HCT116 (cell line): ENCODE measurements around the gene TMEM86B. TPM values are rescaled to one million over a fixed set of nuclear protein-coding genes. Genes with fewer than 3 reads are reported as not detected.

Source experiments
- ATAC-seq: fragments of 200-7000 bp; cut with Tn5 transposase; 2 replicates; pipeline ENCODE4 v1.9.1; 2020; ENCODE audit warnings: mild to moderate bottlenecking, moderate library complexity
- BruUV-seq: library from RNA; stranded (reverse); fragments of 400-500 nt; replicated peaks from 2 replicates; lab custom pipeline; 2021; lab: Mats Ljungman, UMichigan
- CTCF ChIA-PET: fragments of 300-600 bp; sonication (Branson Sonifier 250); formaldehyde crosslinking; loops from one replicate; lab custom pipeline; 2021; ENCODE audit warnings: antibody characterized with exemption; lab: Charles Lee
- POLR2A ChIA-PET: fragments of 300-600, 350-600 bp; sonication (Branson Sonifier 250); formaldehyde crosslinking; loops from one replicate; lab custom pipeline; 2021; ENCODE audit warnings: antibody characterized with exemption; lab: Charles Lee
- RAD21 ChIA-PET, 2 experiments: fragments of 300-600 bp; sonication (Branson Sonifier 250); formaldehyde crosslinking; loops; one replicate each; lab custom pipeline; 2023; ENCODE audit warnings: low total read pairs in 2 of 2; ENCODE audit not compliant: uncharacterized antibody in 2 of 2, unreplicated experiment in 2 of 2, low non-redundant PET in 1 of 2; lab: Charles Lee
- DNase-seq: peaks from one replicate; pipeline ENCODE4 v3.0.0-alpha.2; 2010; ENCODE audit warnings: low read depth, low spot score
- H2AFZ ChIP-seq: fragments of 200-600 bp; shearing (Covaris generic), sonication (generic); 2 replicates; pipeline ENCODE4 v1.6.1; 2017; ENCODE audit warnings: low read depth, mixed run types, mixed read lengths, antibody characterized with exemption, low read length; ENCODE audit not compliant: poor library complexity, severe bottlenecking
- H3K27ac ChIP-seq: 2 replicates; pipeline ENCODE4 v1.5.1; 2012; ENCODE audit warnings: low read depth, low read length
- H3K27me3 ChIP-seq: fragments of 200-600 bp; sonication (generic); 2 replicates; pipeline ENCODE4 v1.6.1; 2016; ENCODE audit warnings: mixed run types, low read length, mixed read lengths; ENCODE audit not compliant: insufficient read depth
- H3K36me3 ChIP-seq, 2 experiments: fragments of 200-500 bp in 1 of 2; fragments of 200-600 bp in 1 of 2; sonication (Bioruptor generic) in 1 of 2; sonication (generic) in 1 of 2; 2 replicates each; pipeline versions ENCODE4 v1.5.1 to v1.6.1; 2014 to 2016; ENCODE audit warnings: low read length in 2 of 2, inconsistent platforms in 1 of 2, mixed read lengths in 1 of 2, mixed run types in 1 of 2; ENCODE audit not compliant: insufficient read depth in 2 of 2, control insufficient read depth in 1 of 2
- H3K4me1 ChIP-seq, 2 experiments: fragments of 200-600 bp in 1 of 2; sonication (generic) in 1 of 2; 2 replicates each; pipeline versions ENCODE4 v1.5.1 to v1.6.1; 2012 to 2017; ENCODE audit warnings: low read length in 2 of 2, inconsistent platforms in 1 of 2, mild to moderate bottlenecking in 1 of 2, mixed read lengths in 1 of 2, mixed run types in 1 of 2, moderate library complexity in 1 of 2; ENCODE audit not compliant: insufficient read depth in 2 of 2, control insufficient read depth in 1 of 2
- H3K4me2 ChIP-seq: fragments of 200-600 bp; sonication (generic); 2 replicates; pipeline ENCODE4 v1.6.1; 2017; ENCODE audit warnings: mixed run types, low read length, mixed read lengths
- H3K4me3 ChIP-seq, 2 experiments: fragments of 200-600 bp in 1 of 2; sonication (generic) in 1 of 2; replicated peaks in 1 of 2; 2 replicates each; pipeline ENCODE4 v1.5.1; 2011 to 2016; ENCODE audit warnings: low read length in 2 of 2, control low read depth in 1 of 2, low read depth in 1 of 2, mild to moderate bottlenecking in 1 of 2, mixed read lengths in 1 of 2, mixed run types in 1 of 2
- H3K79me2 ChIP-seq: fragments of 200-600 bp; sonication (generic); 2 replicates; pipeline ENCODE4 v1.6.1; 2017; ENCODE audit warnings: mild to moderate bottlenecking, mixed run types, low read length, moderate library complexity, mixed read lengths; ENCODE audit not compliant: insufficient read depth
- H3K9ac ChIP-seq: fragments of 200-600 bp; sonication (generic); 2 replicates; pipeline ENCODE4 v1.6.1; 2016; ENCODE audit warnings: low read length, mixed read lengths
- H3K9me2 ChIP-seq: fragments of 200-600 bp; sonication (generic), shearing (Covaris generic); 2 replicates; pipeline ENCODE4 v1.6.1; 2017; ENCODE audit warnings: mixed run types, mild to moderate bottlenecking, moderate library complexity; ENCODE audit not compliant: insufficient read depth
- H3K9me3 ChIP-seq, 2 experiments: fragments of 200-500 bp in 1 of 2; fragments of 200-600 bp in 1 of 2; sonication (Bioruptor generic) in 1 of 2; sonication (generic) in 1 of 2; 2 replicates each; pipeline ENCODE4 v1.6.1; 2014 to 2017; ENCODE audit warnings: low read length in 2 of 2, mixed read lengths in 2 of 2, inconsistent platforms in 1 of 2, low read depth in 1 of 2, mild to moderate bottlenecking in 1 of 2, mixed run types in 1 of 2, moderate library complexity in 1 of 2; ENCODE audit not compliant: control insufficient read depth in 1 of 2, insufficient read depth in 1 of 2
- H4K20me1 ChIP-seq: fragments of 200-600 bp; sonication (generic), shearing (Covaris generic); 2 replicates; pipeline ENCODE4 v1.6.1; 2017; ENCODE audit warnings: mixed run types, mild to moderate bottlenecking, moderate library complexity; ENCODE audit not compliant: insufficient read depth
- CEBPB ChIP-seq: IDR thresholded peaks from 2 replicates; pipeline ENCODE4 v1.6.1; 2012; ENCODE audit warnings: low read depth
- SIN3A ChIP-seq: IDR thresholded peaks from 2 replicates; pipeline ENCODE4 v1.6.1; 2012; ENCODE audit warnings: low read depth
- SRF ChIP-seq: IDR thresholded peaks from 2 replicates; pipeline ENCODE4 v1.6.1; 2012; ENCODE audit warnings: low read depth
- YY1 ChIP-seq: IDR thresholded peaks from 2 replicates; pipeline ENCODE4 v1.6.1; 2011; ENCODE audit warnings: low read length, low read depth, moderate library complexity, mild to moderate bottlenecking; ENCODE audit not compliant: insufficient replicate concordance; ENCODE audit errors: extremely low read depth
- ZNF274 ChIP-seq: fragments of 200-500 bp; sonication (Bioruptor generic); IDR thresholded peaks from 2 replicates; pipeline ENCODE4 v1.6.1; 2014; ENCODE audit warnings: mild to moderate bottlenecking, low read depth, low read length, inconsistent platforms
- intact Hi-C: fragments of 100-400 bp; cut with micrococcal nuclease; formaldehyde crosslinking; loops from 2 replicates; pipeline ENCODE4 v1.10.0; 2022
- total RNA-seq: library from RNA; stranded (reverse); gene quantifications from one replicate; pipeline ENCODE4 v1.2.1, GENCODE V29; 2021; ENCODE audit not compliant: unreplicated experiment
- TF ChIP-seq, protein P1 (sequence below): IDR thresholded peaks from 2 replicates; pipeline ENCODE4 v1.6.1; 2012
- TF ChIP-seq, protein P2 (sequence below): IDR thresholded peaks from 2 replicates; pipeline ENCODE4 v1.6.1; 2012; ENCODE audit warnings: low read depth
- TF ChIP-seq, protein P3 (sequence below): IDR thresholded peaks from 2 replicates; pipeline ENCODE4 v1.6.1; 2012

Gene TMEM86B
- total RNA-seq, 1 experiment from 2014 or later, result 10.6 TPM

DNA sequence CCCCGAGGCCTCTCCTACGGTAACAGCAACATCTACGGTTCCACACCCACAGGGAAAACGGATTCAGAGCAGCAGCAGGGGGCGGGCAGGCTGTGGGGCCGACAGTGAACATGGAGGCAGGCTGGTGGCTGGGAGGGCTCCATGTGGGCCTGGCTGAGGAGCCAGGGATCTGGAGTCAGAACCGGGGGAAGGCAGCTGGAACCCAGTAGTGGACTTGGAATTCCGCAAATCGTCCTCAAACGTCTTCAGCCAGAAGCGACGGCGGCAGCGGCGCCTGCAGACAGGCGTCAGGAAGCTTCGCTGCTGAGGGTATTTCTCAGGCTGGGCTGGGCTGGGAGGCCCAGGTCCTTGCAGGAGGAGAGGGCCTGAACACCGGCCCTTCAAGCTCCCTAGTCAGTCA, 1.8 kb downstream of the TMEM86B start:
- Histone ChIP-seq H3K4me3 (no peak overlapping the region), H3K27ac (no peak overlapping the region), H3K27me3 (no peaks in the 10 kb centered on the region), H3K79me2 (no peaks in the 10 kb centered on the region), H3K9me2 (no peaks in the 10 kb centered on the region), H2AFZ (no peak overlapping the region), H3K9me3 (no peaks in the 10 kb centered on the region), H3K36me3 (0 out of 4 replicates have a peak, but pooled peaks cover 0 to 11% of the 10 kb centered on the region in 2 experiments), H4K20me1 (no peaks in the 10 kb centered on the region), H3K9ac (no peak overlapping the region), H3K4me1 (no peaks in the 10 kb centered on the region), H3K4me2 (no peak overlapping the region)
- POLR2A ChIA-PET, result no interaction called here
- CTCF ChIA-PET, result no interaction called here
- RAD21 ChIA-PET, result no interaction called here
- intact Hi-C loops, result no loop called here
- no peak for ATAC-seq
- no TSS peak for BruUV-seq
- TF ChIP-seq, protein P1, sequence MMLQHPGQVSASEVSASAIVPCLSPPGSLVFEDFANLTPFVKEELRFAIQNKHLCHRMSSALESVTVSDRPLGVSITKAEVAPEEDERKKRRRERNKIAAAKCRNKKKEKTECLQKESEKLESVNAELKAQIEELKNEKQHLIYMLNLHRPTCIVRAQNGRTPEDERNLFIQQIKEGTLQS, result no peak
- TF ChIP-seq SIN3A (no peak), YY1 (no peak), ZNF274 (no peak), SRF (no peak), CEBPB (no peak)
- TF ChIP-seq, protein P2, sequence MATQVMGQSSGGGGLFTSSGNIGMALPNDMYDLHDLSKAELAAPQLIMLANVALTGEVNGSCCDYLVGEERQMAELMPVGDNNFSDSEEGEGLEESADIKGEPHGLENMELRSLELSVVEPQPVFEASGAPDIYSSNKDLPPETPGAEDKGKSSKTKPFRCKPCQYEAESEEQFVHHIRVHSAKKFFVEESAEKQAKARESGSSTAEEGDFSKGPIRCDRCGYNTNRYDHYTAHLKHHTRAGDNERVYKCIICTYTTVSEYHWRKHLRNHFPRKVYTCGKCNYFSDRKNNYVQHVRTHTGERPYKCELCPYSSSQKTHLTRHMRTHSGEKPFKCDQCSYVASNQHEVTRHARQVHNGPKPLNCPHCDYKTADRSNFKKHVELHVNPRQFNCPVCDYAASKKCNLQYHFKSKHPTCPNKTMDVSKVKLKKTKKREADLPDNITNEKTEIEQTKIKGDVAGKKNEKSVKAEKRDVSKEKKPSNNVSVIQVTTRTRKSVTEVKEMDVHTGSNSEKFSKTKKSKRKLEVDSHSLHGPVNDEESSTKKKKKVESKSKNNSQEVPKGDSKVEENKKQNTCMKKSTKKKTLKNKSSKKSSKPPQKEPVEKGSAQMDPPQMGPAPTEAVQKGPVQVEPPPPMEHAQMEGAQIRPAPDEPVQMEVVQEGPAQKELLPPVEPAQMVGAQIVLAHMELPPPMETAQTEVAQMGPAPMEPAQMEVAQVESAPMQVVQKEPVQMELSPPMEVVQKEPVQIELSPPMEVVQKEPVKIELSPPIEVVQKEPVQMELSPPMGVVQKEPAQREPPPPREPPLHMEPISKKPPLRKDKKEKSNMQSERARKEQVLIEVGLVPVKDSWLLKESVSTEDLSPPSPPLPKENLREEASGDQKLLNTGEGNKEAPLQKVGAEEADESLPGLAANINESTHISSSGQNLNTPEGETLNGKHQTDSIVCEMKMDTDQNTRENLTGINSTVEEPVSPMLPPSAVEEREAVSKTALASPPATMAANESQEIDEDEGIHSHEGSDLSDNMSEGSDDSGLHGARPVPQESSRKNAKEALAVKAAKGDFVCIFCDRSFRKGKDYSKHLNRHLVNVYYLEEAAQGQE, result no peak
- TF ChIP-seq, protein P3, sequence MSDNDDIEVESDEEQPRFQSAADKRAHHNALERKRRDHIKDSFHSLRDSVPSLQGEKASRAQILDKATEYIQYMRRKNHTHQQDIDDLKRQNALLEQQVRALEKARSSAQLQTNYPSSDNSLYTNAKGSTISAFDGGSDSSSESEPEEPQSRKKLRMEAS, result no peak
- TF ChIP-seq, all 23 proteins: peak for 0
- DNase-seq, result no peak
